Tibial nerve (tissue), 3 donors: Measurements from ENCODE around the gene PPIP5K2.

Experiments used
- CTCF ChIP-seq, 5 experiments: fragments of 200-600 bp in 3 of 5; fragments of 450-650 bp in 2 of 5; sonication (generic) in 3 of 5; IDR thresholded peaks; one replicate each; pipeline ENCODE4 v1.5.1; 2016 to 2019; ENCODE audit warnings: antibody characterized with exemption in 5 of 5, mild to moderate bottlenecking in 3 of 5, moderate library complexity in 2 of 5
- POLR2A ChIP-seq, 2 donors: fragments of 450-650 bp; IDR thresholded peaks; one replicate each; pipeline ENCODE4 v1.6.1; 2017; ENCODE audit warnings: antibody characterized with exemption in 2 of 2, mild to moderate bottlenecking in 2 of 2, moderate library complexity in 2 of 2

- TF ChIP-seq CTCF (IDR thresholded peaks at IDR 0.05) (no peak), POLR2A (IDR thresholded peaks at IDR 0.05) (no peak)
Measured at GRCh38 chr5:103145196-103145595, 25.1 kb downstream of the PPIP5K2 start.
